ENCODE measurements around the gene TMPRSS4.

Gene TMPRSS4

GRCh38 chr11:118098996-118099837 lies 22.3 kb downstream of the TMPRSS4 start:
- TF ChIP-seq ZNF274 (IDR thresholded peaks at IDR 0.05; ENCODE audit: low read depth, low read length) = no peak

GRCh38 chr11:118099838-118100556 lies 23.1 kb downstream of the TMPRSS4 start:
- no peak overlapping the region for H3K4me3 ChIP-seq (ENCODE audit: low read length)
- TF ChIP-seq ZNF274 (IDR thresholded peaks at IDR 0.05; ENCODE audit: low read depth, low read length) = no peak

More at GRCh38 chr11:118098996-118099837, 22.3 kb downstream of the TMPRSS4 start:
- H3K4me3 ChIP-seq (ENCODE audit: low read length) = no peak overlapping the region

- H3K4me3 ChIP-seq (ENCODE audit: low read length) = no peak overlapping the region
- no peak for TF ChIP-seq ZNF274 (IDR thresholded peaks at IDR 0.05; ENCODE audit: low read depth, low read length)
Observed at GRCh38 chr11:118100691-118101232, 23.9 kb downstream of the TMPRSS4 start.

GRCh38 chr11:118102721-118103261 lies 25.9 kb downstream of the TMPRSS4 start:
- H3K4me3 ChIP-seq (ENCODE audit: low read length) = no peak overlapping the region
- TF ChIP-seq ZNF274 (IDR thresholded peaks at IDR 0.05; ENCODE audit: low read depth, low read length) = no peak

GRCh38 chr11:118104491-118104890 lies 27.6 kb downstream of the TMPRSS4 start:
- H3K4me3 ChIP-seq (ENCODE audit: low read length) = no peak overlapping the region
- no peak for TF ChIP-seq ZNF274 (IDR thresholded peaks at IDR 0.05; ENCODE audit: low read depth, low read length)

- no peak overlapping the region for H3K4me3 ChIP-seq (ENCODE audit: low read length)
- no peak for TF ChIP-seq ZNF274 (IDR thresholded peaks at IDR 0.05; ENCODE audit: low read depth, low read length)
Observed at GRCh38 chr11:118105657-118106305, 28.9 kb downstream of the TMPRSS4 start.

- H3K4me3 ChIP-seq (ENCODE audit: low read length) = no peak overlapping the region
- TF ChIP-seq ZNF274 (IDR thresholded peaks at IDR 0.05; ENCODE audit: low read depth, low read length) = no peak
Observed at GRCh38 chr11:118106789-118107335, 30.0 kb downstream of the TMPRSS4 start.

- no peak for TF ChIP-seq ZNF274 (IDR thresholded peaks at IDR 0.05; ENCODE audit: low read depth, low read length)
- H3K4me3 ChIP-seq (ENCODE audit: low read length) = no peak overlapping the region
Observed at GRCh38 chr11:118108513-118108912, 31.6 kb downstream of the TMPRSS4 start.

GRCh38 chr11:118109231-118109630 lies 32.4 kb downstream of the TMPRSS4 start:
- no peak overlapping the region for H3K4me3 ChIP-seq (ENCODE audit: low read length)
- no peak for TF ChIP-seq ZNF274 (IDR thresholded peaks at IDR 0.05; ENCODE audit: low read depth, low read length)

GRCh38 chr11:118111019-118111743 lies 34.3 kb downstream of the TMPRSS4 start:
- no peak overlapping the region for H3K4me3 ChIP-seq (ENCODE audit: low read length)
- no peak for TF ChIP-seq ZNF274 (IDR thresholded peaks at IDR 0.05; ENCODE audit: low read depth, low read length)

- H3K4me3 ChIP-seq (ENCODE audit: low read length) = no peak overlapping the region
- no peak for TF ChIP-seq ZNF274 (IDR thresholded peaks at IDR 0.05; ENCODE audit: low read depth, low read length)
Observed at GRCh38 chr11:118111744-118112035, 34.8 kb downstream of the TMPRSS4 start.

- no peak for TF ChIP-seq ZNF274 (IDR thresholded peaks at IDR 0.05; ENCODE audit: low read depth, low read length)
- no peak overlapping the region for H3K4me3 ChIP-seq (ENCODE audit: low read length)
Observed at GRCh38 chr11:118112711-118113430, 36.0 kb downstream of the TMPRSS4 start.

GRCh38 chr11:118114266-118114665 lies 37.4 kb downstream of the TMPRSS4 start:
- TF ChIP-seq ZNF274 (IDR thresholded peaks at IDR 0.05; ENCODE audit: low read depth, low read length) = no peak
- no peak overlapping the region for H3K4me3 ChIP-seq (ENCODE audit: low read length)
